GF-D8 (cell line): ENCODE measurements around the gene PLEKHG2.
"Not testable (repeated sequence)": the region's sequence is repeated elsewhere in the genome, so short reads cannot be mapped to it uniquely, and the experiment has no call there.

ENCODE experiments used
- DNase-seq: peaks from one replicate; lab custom pipeline; 2025; lab: John Stamatoyannopoulos, UW

The PLEKHG2 gene, protein sequence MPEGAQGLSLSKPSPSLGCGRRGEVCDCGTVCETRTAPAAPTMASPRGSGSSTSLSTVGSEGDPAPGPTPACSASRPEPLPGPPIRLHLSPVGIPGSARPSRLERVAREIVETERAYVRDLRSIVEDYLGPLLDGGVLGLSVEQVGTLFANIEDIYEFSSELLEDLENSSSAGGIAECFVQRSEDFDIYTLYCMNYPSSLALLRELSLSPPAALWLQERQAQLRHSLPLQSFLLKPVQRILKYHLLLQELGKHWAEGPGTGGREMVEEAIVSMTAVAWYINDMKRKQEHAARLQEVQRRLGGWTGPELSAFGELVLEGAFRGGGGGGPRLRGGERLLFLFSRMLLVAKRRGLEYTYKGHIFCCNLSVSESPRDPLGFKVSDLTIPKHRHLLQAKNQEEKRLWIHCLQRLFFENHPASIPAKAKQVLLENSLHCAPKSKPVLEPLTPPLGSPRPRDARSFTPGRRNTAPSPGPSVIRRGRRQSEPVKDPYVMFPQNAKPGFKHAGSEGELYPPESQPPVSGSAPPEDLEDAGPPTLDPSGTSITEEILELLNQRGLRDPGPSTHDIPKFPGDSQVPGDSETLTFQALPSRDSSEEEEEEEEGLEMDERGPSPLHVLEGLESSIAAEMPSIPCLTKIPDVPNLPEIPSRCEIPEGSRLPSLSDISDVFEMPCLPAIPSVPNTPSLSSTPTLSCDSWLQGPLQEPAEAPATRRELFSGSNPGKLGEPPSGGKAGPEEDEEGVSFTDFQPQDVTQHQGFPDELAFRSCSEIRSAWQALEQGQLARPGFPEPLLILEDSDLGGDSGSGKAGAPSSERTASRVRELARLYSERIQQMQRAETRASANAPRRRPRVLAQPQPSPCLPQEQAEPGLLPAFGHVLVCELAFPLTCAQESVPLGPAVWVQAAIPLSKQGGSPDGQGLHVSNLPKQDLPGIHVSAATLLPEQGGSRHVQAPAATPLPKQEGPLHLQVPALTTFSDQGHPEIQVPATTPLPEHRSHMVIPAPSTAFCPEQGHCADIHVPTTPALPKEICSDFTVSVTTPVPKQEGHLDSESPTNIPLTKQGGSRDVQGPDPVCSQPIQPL (N-terminal part only)

DNA sequence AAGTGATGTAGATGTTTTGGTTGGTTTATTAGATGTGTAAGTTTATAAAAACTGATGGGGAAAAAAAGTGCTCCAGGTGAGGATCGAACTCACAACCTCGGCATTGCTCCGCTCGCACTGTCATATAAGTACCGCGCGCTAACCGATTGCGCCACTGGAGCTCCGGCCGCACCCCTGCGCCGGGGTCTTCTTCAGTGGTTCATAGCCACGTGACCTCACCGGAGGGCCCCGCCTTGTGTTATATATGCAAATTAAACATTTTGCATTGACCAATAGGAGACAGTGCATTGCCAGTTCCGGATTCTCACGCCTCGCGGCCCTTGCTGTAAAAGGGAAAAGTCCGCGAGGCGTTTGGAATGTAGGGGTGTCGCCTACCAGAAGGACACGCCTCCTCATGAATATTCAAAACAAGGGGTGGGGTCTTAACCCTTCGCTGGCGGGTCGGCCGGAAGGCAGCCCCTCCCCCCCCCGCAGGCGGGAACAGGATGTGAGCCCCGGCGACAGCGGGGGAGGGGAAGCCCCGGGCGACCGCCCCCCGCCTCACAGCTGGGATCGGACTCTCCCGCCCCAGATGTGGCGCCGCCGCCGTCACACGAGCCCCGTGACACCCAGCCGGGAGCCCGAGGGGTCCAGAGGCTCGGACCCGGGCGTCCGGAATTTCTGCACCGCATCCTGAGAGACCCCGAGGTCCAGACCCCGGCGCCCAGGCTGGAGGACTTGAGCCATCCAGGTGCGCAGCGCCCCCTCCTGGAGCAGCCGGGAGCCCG lies at the start of gene PLEKHG2:
Gene PLEKHG2, plus strand, starts transcription at position 570 of the 767 bp plus-strand sequence. CDS start 1,418 bp downstream, outside the sequence.
- DNase-seq: peak; percentile 94

DNA sequence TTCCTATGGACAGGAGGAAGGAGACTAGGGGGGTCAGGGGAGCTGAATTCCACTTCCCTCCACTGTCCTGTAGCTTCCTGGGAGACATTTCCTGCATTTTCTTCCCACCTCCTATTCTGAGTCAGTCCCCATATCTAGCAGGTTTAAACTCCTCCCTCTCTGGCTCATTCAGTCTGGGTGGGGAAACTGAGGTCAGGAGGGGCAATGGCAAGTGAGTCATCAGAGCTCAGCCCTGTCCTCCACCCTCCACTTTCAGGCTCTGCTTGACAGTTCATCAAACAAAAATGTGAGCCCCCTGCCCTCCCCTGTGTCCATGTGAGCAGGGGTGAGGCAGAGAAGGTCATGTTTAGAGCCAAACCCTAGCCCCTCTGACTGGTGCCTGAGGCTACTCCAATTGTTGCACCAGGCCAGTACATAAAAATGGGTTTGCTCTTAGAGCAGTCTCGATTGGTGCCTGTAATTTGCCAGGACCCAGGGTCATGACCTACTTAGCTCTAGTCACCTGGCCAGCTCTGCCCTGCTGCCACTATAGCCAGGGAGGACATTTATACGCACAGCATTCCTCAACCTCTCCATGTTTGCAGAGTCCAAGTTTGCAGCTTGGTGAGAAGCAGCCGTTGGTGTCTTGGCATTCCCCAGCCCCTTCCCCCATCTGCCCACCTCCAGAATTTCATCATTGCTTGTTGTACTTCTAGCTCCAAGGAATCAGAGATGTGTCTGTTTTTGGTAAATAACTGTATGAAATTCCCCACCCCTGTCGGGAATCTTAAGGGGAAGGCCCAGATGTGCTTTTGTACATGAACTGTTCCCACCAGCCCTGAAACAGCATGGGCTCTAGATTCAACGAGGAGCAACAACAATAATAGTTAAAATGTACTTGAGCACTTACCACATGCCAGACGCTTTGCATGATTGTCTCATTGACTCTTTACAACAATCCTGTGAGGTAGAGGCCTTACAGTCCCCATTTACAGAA lies 49.5 kb upstream of the PLEKHG2 start:
- DNase-seq: no peak

DNA sequence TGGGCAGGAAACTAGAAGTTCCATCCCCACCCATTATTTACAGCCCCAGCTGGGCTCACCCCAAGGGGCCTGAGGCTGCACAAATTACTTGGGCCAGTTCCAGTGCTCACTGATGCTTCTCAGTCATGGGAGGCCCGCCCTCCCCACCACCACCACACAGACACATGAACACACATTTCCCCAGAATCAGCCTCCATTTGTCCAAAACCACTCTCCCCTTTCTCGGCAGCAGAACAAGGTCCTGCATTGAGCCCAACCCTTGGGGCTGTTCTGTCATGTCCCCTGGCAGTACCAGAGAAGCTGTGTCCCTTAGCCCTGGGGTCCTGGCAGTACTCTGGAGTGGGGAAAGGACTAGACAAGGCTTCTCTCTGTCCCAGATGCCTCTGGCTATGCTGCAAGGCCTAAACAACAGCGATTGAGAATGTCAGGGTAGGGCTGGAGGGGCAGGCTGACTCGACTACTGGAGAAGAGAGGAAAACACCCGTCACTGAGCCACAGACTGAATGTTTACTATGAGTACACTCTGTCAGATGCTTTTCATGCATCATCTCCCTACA lies 48.5 kb upstream of the PLEKHG2 start:
- DNase-seq: no peak

DNA sequence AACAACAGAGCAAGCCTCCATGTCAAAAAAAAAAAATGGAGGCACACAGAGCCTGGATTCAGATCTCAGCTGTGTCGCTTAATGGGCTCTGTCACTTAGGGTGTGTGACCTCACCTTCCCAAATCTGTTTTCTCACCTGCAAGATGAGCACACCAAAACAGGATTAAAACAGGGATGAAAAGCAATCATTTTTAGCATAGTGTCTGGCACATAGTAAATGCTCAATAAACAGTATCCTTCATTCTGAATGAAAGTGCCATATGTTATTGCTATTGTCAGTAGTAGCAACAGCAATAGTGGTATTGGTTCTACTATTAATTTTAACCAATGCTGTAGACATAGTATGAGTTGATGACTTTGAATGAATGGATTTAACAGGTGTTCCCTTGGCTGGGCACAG lies 46.9 kb upstream of the PLEKHG2 start:
- no peak for DNase-seq

DNA sequence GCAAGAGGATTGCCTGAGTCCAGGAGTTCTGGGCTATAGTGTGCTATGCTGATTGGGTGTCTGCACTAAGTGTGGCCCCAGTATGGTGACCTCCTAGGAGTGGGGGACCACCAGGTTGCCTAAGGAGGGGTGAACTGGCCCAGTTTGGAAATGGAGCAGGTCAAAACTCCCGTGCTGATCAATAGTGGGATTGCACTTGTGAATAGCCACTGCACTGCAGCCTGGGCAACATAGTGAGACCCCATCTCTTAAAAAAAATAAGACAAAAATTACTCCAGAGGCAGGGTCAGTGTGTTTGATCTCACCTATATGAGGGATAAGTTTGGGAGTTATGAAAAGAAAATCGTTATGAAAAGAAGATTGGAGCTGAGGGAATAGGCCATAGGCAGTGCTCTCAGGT lies 43.3 kb upstream of the PLEKHG2 start:
- DNase-seq: no peak

DNA sequence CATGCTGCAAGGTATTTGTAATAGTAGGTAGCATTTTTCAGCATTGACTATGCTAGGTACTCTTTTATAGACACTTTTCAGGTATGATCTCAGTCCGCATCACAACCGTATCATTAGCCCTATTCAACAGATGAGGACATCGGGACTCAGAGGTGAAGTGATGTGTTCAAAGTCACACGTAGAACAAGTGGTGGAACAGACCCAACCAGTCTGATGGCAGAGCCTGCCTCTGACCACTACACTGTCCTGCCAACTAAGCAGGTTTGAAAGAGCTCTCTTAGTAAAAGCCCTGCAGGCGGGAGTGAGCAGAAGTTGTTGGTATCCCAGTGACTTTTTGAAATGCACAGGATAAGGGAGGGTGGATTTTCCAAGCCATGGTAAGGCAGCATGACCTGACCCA lies 41.7 kb upstream of the PLEKHG2 start:
- no peak for DNase-seq

DNA sequence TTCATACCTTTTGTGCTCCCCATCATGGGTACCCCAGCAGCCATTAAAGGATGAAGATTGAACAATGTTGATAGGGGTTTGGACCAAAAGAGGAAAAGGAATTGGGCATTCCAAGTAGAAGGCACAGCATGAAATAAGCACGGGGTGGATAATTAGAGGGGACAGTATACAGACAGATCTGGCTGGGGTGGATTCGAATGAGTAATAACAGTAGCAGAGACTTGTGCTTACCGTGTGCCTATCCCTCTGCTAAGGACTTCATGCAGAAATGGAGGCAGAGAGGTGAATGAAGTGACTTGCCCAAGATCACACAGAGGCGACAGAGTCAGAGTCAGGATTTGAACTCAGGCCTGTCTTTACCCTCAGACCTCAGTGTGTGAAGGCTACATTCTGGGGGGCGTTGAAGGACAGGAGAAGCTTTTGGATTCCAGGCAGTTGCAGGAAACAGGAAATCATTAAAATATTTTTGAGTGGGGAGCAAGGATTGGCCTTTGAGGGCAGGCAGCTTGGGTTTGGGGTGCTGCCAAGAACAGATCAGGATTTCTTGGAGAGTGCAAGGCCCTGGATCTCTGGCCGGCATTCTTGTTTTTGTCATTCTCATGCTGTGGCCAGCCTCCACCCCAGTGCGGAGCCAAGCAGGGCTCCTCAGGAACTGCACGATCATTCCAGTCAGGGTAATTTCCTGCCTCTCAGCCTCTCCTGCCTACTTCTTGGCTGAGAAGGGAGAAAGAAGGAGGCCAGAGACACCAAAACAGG lies 40.2 kb upstream of the PLEKHG2 start:
- DNase-seq: no peak

DNA sequence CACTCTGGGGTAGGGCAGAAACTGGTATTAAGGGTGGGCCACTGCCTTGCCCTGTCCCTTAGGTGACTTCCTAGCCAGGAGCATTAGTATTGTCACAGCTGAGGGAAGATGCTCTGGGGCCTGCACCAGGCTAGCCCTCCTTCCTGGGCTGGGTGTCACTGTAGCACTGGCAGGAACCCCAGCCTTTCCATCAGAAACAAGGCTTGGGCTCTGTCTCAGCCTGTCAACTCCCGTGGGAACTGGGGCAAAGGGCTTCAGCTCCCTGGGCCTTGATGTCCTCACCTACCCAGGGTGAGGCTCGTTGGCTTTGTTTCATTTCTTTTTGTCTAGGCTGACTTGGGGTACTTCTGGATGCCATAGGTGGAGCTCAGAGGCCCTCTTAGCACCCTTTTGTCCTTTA lies 39.5 kb upstream of the PLEKHG2 start:
- DNase-seq: no peak

DNA sequence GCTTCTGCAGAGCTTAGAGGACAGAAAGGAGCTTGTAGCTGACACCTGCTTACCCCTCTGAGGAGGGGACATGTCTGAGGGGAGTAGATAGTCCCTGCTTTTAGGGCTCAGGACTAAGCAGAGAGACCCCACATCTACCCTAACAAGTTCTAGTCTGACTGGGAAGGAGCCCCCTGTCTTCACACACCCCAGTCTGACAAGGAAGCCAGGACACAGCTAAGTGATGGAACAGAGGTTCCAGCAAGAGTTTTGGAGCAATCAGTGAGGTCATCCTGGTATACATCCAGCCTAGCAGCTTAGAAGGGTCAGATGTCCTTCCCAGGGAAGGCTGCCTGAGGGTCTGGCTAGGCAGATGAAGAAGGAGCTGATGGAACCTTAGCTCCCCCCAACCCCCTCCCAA lies 36.5 kb upstream of the PLEKHG2 start:
- DNase-seq: no peak

DNA sequence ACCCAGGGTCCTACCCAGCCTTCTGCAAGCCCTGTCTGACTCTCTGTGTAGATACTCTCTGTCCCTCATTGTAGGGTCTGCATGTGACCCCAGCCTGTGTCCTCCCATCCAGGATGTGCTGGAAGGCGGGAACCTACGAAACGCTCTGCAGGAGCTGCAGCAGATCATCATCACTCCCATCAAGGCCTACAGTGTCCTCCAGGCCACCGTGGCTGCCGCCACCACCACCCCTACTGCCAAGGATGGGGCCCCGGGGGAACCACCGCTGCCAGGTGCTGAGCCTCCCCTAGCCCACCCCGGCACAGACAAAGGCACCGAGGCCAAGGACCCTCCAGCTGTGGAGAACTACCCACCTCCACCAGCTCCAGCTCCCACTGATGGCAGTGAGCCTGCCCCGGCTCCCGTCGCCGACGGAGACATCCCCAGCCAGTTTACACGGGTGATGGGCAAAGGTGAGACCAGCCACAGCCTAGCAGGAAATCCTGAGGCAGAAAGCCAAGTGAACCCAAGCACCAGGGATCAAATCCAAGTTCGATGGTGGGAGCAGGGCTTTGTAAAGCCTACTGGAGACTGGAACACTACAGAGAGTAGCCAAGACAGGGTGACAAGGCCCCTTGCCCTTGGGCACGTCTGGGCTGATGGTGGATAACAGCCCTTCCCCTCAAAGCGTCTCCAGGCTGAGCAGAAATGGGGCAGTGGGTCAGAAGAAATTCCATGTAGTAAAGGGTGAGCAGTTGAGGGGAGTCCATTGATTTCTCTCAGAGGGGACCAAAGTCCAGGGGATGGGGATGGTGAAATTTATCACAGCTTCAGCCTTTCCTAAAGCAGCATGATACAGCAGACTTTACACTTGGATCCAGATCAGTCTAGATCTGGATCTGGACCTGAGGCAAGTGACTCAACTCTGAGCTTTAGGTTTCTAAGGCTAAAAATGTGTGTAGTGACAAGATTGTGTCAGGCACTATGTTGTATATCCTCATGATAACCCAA lies 34.8 kb upstream of the PLEKHG2 start:
- no peak for DNase-seq

DNA sequence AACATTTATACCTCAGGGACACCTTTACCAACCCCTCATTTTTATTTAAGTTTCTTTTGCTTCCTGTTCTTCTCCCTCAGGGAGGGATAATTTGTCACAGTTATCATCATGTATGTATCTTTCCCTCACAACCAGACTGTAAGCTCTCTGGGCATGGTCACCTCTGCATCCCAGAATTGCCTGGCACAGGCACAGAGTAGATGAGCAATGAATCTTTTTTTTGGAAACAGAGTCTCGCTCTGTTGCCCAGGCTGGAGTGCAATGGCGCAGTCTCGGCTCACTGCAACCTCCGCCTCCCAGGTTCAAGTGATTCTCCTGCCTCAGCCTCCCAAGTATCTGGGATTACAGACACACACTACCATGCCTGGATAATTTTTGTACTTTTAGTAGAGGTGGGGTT lies 33.1 kb upstream of the PLEKHG2 start:
- DNase-seq: not testable (repeated sequence)

DNA sequence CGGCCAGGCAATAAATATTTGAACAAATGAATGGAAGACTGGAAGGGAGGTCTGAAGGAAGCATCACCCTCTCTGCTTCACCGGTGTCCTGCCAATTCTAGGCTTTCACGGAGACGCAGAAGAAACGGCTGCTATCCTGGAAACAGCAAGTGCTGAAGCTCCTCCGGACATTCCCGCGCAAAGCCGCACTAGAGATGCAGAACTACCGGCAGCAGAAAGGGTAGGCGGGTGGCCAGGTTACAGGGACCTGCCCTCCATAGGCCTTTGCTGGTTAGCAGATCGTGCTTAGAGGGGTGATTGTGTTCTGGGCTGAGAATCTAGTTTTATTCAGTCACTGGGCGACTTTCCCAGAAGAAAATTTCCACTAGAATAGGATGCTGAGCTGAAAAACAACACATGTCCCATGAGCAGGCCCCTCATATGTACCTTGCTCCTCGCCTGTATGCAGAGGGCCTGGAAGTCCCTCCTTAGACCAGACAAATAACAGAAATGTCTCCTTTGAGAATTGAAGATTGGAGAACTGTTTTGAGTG lies 32.5 kb upstream of the PLEKHG2 start:
- DNase-seq: no peak

DNA sequence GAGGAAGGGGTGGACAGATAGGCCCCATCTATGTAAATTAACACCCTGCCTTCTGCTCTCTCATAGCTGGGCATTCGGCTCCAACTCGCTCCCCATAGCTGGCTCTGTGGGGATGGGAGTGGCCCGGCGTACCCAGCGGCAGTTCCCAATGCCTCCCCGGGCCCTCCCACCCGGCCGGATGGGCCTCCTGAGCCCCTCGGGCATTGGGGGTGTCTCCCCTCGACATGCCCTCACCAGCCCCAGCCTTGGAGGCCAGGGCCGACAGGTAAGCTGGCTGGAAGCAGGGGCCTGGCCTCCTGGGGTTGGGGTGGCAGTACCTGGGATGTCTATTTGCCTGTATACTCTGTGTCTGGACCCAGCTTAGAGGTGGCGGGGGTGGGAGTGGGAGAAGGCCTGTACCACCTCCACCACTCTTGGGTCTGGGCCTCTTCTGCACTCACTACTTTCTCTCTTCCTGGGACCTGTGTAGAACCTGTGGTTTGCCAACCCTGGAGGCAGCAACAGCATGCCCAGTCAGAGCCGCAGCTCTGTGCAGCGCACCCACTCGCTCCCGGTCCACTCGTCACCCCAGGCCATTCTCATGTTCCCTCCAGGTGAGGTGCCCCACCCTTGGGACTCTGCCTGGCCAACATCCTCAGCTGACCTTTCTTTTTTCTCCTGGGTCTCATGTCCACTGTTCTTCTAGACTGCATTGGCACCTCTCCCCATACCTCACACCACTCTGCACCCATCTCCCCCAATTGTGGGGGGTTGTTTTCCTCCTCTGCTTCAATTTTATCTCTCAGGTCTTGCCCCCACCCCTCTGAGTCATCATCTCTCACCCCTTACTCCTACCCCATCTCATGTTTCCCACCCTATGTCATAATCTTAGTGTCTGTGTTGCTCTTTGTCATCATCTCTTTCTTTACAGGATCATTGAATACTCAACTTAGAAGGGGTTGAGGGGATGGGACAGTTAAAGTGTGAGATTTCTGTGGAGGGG lies 31.7 kb upstream of the PLEKHG2 start:
- DNase-seq: no peak

DNA sequence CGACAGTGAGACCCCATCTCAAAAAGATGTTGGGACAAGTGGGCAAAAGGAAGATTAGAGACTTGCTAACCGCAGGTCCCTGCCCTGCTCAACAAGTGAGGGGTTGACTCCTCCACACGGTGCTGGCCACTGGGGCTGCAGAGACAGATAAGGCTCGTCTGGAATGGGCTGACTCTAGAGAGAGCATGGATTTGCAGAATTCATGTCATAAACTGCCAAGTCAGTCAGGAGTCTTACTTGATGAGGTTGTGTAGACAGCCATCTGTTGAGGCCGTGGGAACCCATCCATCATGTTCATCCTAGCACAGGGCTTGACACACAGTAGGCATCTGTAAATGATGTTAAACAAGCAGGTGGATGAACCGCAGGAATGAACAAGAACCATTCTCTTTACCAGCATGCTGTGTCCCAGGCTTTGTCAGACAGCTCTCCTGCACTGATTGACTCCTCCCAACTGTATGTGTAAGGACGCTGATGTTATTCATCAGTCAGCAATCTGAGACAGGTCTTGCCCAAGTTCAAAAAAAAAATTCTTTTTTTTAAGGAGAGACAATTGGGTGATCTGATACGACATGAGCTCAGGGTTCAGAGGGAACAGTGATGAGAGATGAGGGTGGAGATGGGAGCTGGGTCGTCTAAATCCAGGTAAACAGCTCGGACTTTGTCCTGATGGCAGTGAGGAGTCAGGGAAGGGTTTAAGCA lies 30.4 kb upstream of the PLEKHG2 start:
- no peak for DNase-seq

DNA sequence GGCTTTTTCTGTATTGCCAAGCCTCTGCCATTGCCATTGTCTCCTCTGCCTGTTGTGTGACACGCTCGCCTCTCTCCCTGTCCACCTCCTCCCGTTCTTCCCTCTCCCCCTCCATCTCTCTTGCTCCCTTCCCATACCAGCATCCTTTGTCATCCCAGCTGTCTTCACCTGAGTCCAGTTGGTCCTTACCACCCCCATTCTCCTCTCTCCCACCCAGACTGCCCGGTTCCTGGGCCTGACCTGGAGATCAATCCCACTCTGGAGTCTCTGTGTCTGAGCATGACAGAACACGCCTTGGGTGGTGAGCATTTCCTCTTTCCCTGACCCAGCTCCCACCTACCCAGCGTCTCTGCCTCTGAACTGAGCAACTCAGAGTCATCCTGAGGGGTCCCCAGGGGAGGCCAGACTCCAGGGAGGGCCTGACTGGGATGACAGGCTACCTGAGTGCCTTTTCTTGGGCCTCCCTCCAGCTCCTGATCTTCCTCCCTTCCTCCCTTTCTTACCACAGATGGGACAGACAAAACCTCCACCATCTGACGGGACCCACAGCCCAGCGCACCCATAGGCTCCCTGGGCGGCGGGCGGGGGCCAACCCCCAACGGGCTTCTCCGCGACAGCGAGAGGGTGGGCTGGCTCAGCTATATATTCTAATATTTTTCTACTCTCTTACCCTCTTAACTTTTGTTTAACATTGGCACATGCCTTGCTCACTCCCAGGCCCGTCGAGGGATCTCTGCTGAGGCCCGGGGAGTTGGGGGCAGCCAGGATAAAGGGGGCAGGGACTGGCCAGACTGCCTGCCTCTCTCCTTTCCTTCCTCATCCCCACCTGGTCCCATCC lies 29.3 kb upstream of the PLEKHG2 start:
- DNase-seq: no peak
